Measurements from ENCODE around the gene SCMH1.
"Not testable (repeated sequence)": the region's sequence is repeated elsewhere in the genome, so short reads cannot be mapped to it uniquely, and the experiment has no call there.

The SCMH1 gene

DNA sequence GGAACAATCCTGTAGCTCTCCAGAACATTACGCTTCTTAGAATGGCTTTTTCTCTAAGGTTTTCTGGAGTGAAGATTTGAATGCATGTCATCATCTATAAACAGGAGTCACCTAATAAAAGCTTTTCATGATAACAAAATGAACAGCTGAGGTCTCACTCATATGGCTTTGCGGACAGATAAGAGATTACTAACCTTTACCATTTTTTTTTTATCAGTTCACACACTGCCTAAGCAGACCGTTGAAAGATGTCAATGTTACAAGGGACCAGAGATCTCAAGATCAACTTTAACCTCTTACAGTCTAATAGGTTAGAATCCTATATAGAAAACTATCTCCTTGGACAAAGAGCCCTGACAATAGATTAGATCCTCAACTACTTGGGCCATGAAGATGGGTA lies 41.4 kb downstream of the SCMH1 start:
- no peak for DNase-seq

- DNase-seq, result no peak
These were observed 42.7 kb downstream of the SCMH1 start for GRCh38 chr1:41199375-41199774.

DNA sequence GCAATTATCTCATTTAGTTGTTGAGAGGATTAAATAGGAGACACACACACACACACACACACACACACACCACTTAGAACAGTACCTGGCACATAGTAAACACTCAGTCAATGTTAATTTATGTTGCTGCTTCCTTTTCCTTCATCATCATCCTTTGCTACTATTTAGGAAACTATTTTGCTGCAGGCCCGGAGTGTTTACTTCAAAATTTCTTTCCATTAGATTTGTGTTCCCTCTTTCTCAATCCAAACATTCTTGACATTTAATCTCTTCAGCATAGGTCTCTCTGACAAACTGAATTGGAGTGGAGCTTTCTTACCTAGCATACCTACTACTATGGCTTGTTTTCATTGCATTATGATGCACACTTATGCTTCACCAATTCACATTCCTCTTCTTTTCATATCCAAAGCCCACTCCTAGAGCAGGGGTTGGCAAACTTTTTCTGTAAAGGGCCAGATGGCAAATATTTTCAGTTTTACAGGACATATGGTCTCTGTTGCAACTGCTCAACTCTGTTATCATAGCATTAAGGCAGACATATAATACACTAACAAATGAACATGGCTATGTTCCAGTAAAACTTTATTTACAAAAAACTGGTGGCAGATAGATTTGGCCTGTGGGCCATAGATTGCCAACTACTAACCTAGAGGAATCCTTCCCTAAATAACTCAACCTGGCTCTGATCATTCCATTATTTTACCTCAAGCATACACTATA lies 49.5 kb downstream of the SCMH1 start:
- DNase-seq, result no peak

DNA sequence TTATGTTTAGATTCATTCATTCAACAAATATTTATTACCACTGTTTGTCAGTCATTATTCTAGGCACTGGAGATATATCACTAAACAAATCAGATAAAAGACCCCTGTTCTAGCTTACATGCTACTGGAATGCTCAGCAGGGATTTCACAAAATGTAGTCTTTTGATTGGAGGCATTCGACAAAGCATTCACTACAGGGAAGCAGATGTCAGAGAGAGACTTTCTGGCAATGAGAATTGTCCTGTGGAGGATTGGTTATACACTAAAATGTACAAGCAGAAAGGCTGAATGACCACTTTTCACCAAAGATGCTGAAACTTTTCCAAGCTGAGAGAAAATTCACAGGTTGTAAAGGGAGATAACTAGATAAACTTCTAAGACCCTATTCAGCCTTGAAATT lies 57.7 kb downstream of the SCMH1 start:
- no peak for DNase-seq

DNA sequence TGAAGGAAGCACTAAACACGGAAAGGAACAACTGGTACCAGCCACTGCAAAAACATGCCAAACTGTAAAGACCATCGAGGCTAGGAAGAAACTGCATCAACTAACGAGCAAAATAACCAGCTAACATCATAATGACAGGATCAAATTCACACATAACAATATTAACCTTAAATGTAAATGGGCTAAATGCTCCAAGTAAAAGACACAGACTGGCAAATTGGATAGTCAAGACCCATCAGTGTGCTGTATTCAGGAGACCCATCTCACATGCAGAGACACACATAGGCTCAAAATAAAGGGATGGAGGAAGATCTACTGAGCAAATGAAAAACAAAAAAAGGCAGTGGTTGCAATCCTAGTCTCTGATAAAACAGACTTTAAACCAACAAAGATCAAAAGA lies 63.9 kb downstream of the SCMH1 start:
- not testable (repeated sequence) for DNase-seq

- DNase-seq, result no peak
These were observed 66.6 kb downstream of the SCMH1 start for GRCh38 chr1:41175546-41175945.

GRCh38 chr1:41174170-41174569 lies 67.9 kb downstream of the SCMH1 start:
- DNase-seq, result no peak

DNA sequence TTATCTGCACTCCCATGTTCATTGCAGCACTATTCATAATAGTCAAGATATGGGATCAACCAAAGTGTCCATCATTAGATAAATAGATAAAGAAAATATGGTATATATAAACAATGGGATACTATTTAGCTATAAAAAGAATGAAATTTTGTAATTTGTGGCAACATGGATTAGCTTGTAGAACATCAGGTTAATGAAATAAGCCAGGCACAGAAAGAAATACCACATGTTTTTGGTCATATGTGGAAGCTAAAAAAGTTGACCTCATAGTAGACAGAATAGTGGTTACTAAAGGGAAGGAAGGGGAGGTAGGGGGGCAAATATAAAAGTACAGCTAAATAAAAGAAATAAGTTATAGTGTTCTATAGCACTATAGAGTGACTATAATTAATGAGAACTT lies 68.5 kb downstream of the SCMH1 start:
- no peak for DNase-seq

DNA sequence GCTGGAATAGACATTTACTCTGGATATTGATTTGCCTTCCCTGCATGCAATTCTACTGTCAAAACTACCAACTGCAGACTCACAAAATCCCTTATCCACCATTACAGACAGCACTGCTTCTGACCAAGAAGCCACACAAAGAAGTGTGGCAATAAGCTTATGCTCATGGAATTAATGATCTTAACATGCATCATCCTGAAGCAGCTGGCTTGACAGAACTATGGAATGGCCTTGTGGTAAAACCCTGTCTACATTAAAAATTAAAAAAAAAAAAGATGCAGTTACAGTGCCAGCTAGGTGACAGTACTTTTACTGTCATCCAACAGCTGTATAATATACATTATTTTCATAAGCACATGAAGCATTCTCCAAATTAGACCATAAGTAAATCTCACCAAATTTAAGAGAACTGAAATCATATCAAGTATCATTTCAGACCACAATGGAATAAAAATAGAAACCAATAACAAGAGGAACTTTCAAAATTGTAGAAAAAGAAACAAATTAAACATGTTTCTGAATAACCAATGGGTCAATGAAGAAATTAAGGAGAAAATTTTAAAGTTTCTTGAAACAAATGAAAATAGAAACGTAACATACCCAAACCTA lies 70.7 kb downstream of the SCMH1 start:
- no peak for DNase-seq

DNA sequence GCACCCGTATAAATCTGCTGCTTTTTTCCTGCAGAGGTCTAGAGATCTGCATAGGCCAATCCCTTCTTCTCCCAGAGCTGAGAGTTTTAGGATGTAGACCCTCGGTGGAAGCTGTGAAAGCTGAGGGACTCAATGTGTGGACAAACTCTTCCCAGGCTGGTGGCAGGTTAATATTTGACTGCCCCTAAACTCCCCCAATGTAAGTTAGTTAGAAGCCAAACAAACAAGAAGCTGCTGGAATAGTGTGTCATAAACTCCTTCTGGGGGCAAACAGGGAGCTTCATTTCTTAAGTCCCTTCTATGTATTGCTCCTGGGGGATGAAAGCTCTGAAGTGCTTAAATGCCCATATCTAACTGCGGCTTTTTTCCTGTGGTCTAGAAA lies 72.3 kb downstream of the SCMH1 start:
- DNase-seq, result no peak

DNA sequence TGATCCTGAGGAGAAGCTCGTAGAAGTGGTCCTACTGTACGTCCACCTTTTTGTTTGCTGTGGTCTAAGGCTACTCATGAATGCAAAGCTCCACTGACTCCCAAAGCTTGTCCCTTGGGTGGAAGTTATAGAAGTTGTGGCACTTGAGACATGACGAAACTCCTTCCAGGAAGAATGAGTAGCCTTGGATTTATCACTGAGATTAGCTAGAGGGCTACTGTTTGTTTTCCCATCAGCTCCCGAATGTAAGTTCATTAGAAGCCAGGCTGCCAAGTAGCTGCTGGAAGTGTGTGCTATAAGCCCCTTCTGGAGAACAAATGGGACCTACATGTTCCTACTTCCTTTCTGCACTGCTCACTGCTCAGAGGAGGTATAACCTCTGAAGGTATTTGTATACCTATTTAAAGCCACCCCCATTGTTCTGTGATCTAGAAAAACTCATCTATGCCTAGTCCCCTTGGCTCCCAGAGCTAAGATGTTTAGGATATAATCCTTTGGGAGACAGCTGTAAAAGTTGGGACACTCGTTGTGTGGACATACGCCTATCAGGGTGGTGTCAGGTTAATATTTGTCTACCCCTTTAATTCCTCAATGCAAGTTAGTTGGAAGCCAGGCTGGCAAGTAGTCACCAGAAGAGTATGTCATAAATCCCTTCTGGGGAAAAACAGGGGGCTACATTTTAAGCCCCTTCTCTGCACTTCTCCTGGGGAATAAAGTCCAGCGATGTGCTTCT lies 72.9 kb downstream of the SCMH1 start:
- DNase-seq, result no peak

- no peak for DNase-seq
These were observed 74.4 kb downstream of the SCMH1 start for GRCh38 chr1:41167667-41168066.

- DNase-seq, result no peak
These were observed 77.4 kb downstream of the SCMH1 start for GRCh38 chr1:41164727-41165126.

GRCh38 chr1:41162441-41162840 lies 79.7 kb downstream of the SCMH1 start:
- DNase-seq, result no peak

- no peak for DNase-seq
These were observed 80.3 kb downstream of the SCMH1 start for GRCh38 chr1:41161846-41162245.

DNA sequence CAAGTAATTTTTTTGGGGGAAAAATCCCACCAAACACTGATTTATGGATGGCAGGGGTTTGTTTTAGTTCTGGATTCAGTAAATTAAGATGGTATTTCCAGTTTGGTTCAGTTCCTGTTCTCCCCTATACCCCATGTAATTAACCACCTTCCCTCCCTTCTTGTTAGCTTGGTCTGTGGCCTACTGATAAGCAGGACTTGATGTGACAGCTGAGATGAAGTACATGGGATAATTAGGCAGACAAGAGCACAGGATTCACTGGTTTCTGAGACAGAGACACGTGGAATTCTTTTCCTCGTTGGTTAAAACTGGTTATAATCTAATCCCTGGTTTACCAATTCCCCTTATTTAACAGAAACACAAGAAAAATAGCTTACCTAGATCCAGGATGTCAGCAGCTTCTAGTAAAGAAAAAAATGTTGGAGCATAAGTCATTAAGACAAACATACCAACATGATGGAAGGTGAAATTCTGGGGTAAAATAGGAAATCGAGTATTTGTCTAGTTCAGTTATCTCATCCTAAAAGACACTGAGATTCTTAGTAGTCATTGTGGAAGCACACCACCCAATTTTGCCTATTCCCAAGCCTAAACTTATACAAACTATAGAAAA lies 81.5 kb downstream of the SCMH1 start:
- DNase-seq, result no peak

- DNase-seq, result no peak
These were observed 83.1 kb downstream of the SCMH1 start for GRCh38 chr1:41158966-41159365.

GRCh38 chr1:41158147-41158875 lies 83.8 kb downstream of the SCMH1 start:
- DNase-seq, result no peak

- no peak for DNase-seq
These were observed 87.0 kb downstream of the SCMH1 start for GRCh38 chr1:41155105-41155504.

DNA sequence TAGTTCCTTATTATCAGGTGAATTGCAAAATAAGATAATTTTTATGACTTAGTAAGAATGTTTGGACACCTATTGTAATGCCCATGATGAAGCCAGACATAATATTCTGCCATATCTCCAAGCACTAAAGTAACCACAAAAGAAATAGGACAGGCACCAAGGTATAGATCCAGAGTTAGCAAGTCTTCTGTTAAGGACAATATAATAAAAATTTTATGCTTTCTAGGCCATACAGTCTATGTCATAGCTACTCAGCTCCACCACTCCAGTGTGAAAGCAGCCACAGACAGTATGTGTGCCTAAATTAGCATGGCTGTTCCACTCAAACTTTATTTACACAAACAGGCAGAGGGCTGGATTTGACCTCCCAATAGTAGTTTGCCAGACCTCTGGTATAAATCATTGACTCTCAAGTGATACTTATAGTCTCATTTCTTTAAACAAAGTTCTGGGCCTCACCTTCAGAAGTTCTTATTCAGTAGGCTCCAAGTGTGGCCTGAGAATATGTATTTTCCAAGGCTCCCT lies 88.3 kb downstream of the SCMH1 start:
- no peak for DNase-seq

GRCh38 chr1:41152622-41153044 lies 89.5 kb downstream of the SCMH1 start:
- DNase-seq, result no peak

- no peak for DNase-seq
These were observed 90.3 kb downstream of the SCMH1 start for GRCh38 chr1:41151846-41152245.

- DNase-seq, result no peak
These were observed 92.5 kb downstream of the SCMH1 start for GRCh38 chr1:41149570-41149969.
